Mesothelial cell of epicardium (in vitro differentiated cells): ENCODE results near the gene FKBP1C. TPM values are rescaled to one million over a fixed set of nuclear protein-coding genes. Genes with fewer than 3 reads are reported as not detected.

Experiments
- DNase-seq, 2 experiments: peaks; one replicate each; pipeline ENCODE4 v3.0.0; 2021; ENCODE audit warnings: low spot score in 2 of 2; ENCODE audit not compliant: unreplicated experiment in 2 of 2
- H3K27ac Mint-ChIP-seq: 2 replicates; pipeline ENCODE4 v1.8.0; 2021; ENCODE audit warnings: mixed read lengths
- H3K27me3 Mint-ChIP-seq: 2 replicates; pipeline ENCODE4 v1.8.0; 2021; ENCODE audit warnings: low read depth, mixed read lengths
- H3K36me3 Mint-ChIP-seq: 2 replicates; pipeline ENCODE4 v1.8.0; 2021; ENCODE audit warnings: mixed read lengths
- H3K4me1 Mint-ChIP-seq: 2 replicates; pipeline ENCODE4 v1.8.0; 2021; ENCODE audit warnings: mixed read lengths
- H3K4me3 Mint-ChIP-seq: 2 replicates; pipeline ENCODE4 v1.8.0; 2021; ENCODE audit warnings: mild to moderate bottlenecking, moderate library complexity, mixed read lengths
- H3K9me3 Mint-ChIP-seq: 2 replicates; pipeline ENCODE4 v1.8.0; 2021; ENCODE audit warnings: mixed read lengths
- CTCF ChIP-seq: fragments of 200-600 bp; sonication (generic); IDR thresholded peaks from one replicate; pipeline ENCODE4 v1.5.0; 2021; ENCODE audit warnings: antibody characterized with exemption; ENCODE audit not compliant: unreplicated experiment
- total RNA-seq: library from RNA; stranded (reverse); gene quantifications from 3 replicates; pipeline ENCODE4 v1.2.1, GENCODE V29; 2021

Gene FKBP1C
- total RNA-seq, 1 donor from 2014 or later: 0.67 TPM

GRCh38 chr6:63259153-63259552 is 47.9 kb downstream of the FKBP1C start:
- no peaks in the 10 kb centered on the region for H3K36me3 Mint-ChIP-seq
- peaks cover 4% of the 10 kb centered on the region for H3K9me3 Mint-ChIP-seq
- H3K4me3 Mint-ChIP-seq: no peak overlapping the region
- TF ChIP-seq CTCF: no peak
- no peak for DNase-seq
- no peaks in the 10 kb centered on the region for H3K27me3 Mint-ChIP-seq
- no peak overlapping the region for H3K27ac Mint-ChIP-seq
- peaks cover 5% of the 10 kb centered on the region for H3K4me1 Mint-ChIP-seq

GRCh38 chr6:63261820-63262219 is 50.6 kb downstream of the FKBP1C start:
- peaks cover 7% of the 10 kb centered on the region for H3K4me1 Mint-ChIP-seq
- DNase-seq: no peak
- TF ChIP-seq CTCF: no peak
- no peak overlapping the region for H3K27ac Mint-ChIP-seq
- no peaks in the 10 kb centered on the region for H3K9me3 Mint-ChIP-seq
- H3K36me3 Mint-ChIP-seq: no peaks in the 10 kb centered on the region
- H3K4me3 Mint-ChIP-seq: no peak overlapping the region
- H3K27me3 Mint-ChIP-seq: no peaks in the 10 kb centered on the region

Other genes with a start within 250 kb of the FKBP1C start
- gene LGSN, start 108.5 kb downstream of the FKBP1C start, total RNA-seq: 0.14 TPM in 1 of 3 replicates, not detected in the others